Choroid plexus epithelial cell (primary cell): ENCODE measurements around the gene SUMF1.
A peak's percentile ranks its signal among the peaks of the same experiment; 100 is the strongest.

Source experiments
- DNase-seq: peaks from one replicate; pipeline ENCODE4 v3.0.0-alpha.2; 2010; ENCODE audit warnings: low read depth
- H3K4me3 ChIP-seq: 2 replicates; pipeline ENCODE4 v1.5.1; 2011; ENCODE audit warnings: low read depth, mild to moderate bottlenecking, control low read depth, low read length, moderate library complexity
- TF ChIP-seq, protein P1 (sequence below): conservative IDR thresholded peaks from 2 replicates; pipeline ENCODE4 v1.5.1; 2011; ENCODE audit warnings: low read depth, mild to moderate bottlenecking, control low read depth, inconsistent platforms, low read length, moderate library complexity

Gene SUMF1

DNA sequence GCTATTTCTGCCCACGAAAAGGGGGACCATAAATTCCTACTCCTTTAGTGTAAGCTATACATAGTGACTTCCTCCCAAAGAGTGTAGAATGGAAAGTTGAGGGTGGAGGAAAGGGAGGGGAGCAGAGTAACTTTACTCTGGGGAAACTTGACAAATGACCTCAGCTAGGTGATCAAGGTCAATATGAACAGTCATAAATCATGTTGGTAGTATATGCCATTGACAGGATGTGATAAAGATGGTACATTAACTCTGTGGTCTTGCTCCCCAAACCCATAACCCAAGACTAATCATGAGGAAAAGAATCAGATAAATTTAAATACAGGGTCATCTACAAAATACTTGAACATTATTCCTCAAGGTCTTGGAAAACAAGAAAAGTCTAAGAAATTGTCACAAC is 145.3 kb downstream of the SUMF1 start:
- TF ChIP-seq, protein P1, sequence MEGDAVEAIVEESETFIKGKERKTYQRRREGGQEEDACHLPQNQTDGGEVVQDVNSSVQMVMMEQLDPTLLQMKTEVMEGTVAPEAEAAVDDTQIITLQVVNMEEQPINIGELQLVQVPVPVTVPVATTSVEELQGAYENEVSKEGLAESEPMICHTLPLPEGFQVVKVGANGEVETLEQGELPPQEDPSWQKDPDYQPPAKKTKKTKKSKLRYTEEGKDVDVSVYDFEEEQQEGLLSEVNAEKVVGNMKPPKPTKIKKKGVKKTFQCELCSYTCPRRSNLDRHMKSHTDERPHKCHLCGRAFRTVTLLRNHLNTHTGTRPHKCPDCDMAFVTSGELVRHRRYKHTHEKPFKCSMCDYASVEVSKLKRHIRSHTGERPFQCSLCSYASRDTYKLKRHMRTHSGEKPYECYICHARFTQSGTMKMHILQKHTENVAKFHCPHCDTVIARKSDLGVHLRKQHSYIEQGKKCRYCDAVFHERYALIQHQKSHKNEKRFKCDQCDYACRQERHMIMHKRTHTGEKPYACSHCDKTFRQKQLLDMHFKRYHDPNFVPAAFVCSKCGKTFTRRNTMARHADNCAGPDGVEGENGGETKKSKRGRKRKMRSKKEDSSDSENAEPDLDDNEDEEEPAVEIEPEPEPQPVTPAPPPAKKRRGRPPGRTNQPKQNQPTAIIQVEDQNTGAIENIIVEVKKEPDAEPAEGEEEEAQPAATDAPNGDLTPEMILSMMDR = no peak
- DNase-seq = no peak
- no peak overlapping the region for H3K4me3 ChIP-seq

DNA sequence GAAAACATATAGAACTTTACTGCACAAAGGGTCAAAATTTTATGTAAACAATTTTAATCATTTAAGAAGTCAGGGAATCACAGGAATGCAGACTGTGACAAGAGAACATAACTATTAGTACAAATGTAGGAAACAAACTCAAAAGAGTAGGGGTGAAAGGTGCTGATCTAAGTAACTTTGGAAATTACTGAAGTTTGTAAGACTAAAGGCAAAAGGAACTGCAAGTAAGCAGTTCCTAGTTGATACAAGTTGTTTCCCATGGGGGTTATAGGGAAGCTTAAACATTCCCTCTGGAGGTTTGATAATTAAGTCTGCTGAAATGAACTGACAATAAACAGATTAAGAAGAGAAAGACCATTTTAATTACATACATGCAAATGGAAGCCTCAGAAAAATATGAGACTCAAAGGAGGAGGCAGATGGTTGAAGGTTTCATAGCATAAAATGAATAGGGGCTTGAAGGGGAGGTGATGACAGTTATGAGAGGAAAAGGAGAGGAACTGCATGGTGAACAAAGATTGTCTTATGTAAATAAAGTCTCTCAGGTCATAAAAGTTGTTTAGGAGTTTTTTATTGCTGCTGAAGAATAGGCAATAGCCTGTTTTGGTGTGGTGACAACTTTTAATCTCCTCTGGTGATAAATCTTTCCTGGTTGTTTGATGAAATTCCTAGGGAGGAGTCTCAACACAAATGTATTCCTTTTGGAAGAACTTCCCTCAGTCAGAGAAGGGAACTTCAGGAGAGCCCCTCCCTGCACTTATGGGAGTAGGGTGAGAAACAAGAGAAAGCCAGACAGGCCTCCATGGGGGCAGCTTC is 146.8 kb downstream of the SUMF1 start:
- no peak overlapping the region for H3K4me3 ChIP-seq
- DNase-seq = no peak
- TF ChIP-seq, protein P1 = no peak

DNA sequence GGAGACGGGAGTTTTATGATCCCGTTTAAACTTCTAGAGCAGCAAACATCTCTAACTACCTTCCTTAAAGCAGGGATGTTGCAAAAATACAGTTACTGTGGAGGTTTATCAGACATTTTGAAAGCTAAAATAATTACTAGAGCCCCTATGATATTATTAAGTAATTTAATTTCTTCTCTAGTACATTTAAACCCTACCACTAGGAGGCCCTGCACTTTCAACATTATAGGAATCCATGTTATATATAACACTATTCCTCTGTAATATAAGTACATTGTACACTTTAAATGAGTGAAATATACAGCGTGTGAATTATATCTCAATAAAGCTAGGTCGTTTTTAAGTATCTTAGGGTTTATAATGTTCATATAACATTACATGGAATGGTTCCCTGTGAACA is 152.4 kb downstream of the SUMF1 start:
- no peak for DNase-seq
- no peak overlapping the region for H3K4me3 ChIP-seq
- TF ChIP-seq, protein P1 = peak; percentile 56

DNA sequence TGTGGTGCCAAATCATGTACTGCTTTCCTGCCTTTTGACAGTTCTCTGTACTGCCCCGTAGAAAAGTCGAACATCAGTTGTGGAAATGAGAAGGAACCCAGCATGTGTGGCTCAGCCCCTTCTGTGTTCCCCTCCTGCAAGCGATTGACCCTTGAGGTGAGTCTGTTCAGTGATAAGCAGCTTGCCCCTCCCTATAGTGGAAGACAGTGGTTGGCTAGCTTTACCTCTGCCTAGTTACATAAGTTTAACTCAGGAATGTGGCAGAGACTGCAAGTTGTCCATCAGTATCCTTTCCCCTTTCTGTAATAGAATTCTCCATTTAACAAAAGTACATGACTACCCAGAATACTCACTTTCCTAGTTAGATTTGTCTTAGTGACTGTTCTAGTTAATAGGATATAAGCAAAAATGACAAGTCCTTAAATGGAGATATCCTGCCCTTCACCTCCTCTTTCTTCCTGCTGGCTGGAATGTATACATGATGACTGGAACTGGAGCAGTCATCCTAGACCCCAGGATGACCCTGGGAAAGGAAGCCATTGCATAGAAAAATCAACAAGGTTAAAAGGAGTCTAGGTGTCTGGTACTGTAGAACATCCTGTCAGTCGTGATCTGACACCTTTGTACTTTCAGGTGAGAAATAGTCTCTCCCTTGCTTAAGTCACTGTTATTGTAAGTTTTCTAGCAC is 153.3 kb downstream of the SUMF1 start:
- no peak overlapping the region for H3K4me3 ChIP-seq
- no peak for DNase-seq
- TF ChIP-seq, protein P1 = no peak

DNA sequence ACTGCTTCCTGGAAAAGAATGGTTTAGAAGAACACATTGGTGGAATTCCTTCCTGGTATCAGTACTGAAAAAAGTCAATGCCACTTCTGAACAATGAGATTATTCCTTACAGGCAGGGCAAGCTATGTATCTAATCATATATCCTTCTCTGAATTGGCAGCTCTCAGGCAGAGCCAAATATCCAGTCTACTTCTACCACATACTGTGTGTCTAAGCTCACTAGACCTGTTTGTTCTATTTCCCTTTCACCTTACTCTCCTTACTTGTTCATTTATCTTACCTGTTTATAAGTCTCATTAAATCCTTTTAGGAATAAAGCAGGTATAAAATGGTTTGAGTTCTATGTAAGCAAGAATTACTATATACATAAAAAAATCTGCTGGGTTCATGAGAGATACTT is 155.6 kb downstream of the SUMF1 start:
- no peak for DNase-seq
- H3K4me3 ChIP-seq = no peak overlapping the region
- TF ChIP-seq, protein P1 = no peak
